Measurements from ENCODE around the gene ANKLE1. TPM values are rescaled to one million over a fixed set of nuclear protein-coding genes. Genes with fewer than 3 reads are reported as not detected.

ANKLE1 gene
- total and polyA plus RNA-seq, 10 of the 15 experiments (the other 5 are each of a cell fraction or from before 2014, with no cell fraction given) = 2.2 to 17.9 (median 10.9) TPM

DNA sequence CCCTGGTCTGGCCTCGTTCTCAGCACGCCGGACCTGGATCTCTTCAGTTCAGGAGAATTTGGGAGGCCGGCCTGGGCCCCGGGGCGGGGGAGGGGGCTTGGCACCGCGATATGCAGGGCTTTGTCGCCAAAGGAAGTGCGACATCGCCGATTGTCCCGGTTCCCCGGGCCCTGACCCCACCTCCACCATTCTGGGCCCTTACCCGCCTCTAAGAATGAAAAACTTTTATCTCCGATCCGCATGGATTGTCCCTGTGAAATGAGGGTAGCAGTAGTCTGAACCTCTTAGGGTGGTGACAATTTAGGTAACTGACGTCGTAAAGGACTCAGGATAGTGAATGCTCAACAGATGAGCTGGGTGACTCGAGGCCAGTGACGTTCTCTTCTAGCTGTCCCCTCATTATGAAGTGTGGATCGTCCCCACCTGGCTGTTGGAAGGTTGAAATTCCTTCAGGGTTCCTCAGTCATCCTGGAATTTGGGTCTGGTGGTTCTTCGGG is 28.3 kb downstream of the ANKLE1 start (continued):
- TF ChIP-seq SREBF1 (IDR thresholded peaks at IDR 0.05; ENCODE audit: low read length) (no peak), HCFC1 (IDR thresholded peaks at IDR 0.05; ENCODE audit: low read length) (no peak), MTA3 (IDR thresholded peaks at IDR 0.05; ENCODE audit: borderline replicate concordance, low read length) (no peak), EZH2 (IDR thresholded peaks at IDR 0.05; ENCODE audit: borderline replicate concordance, control insufficient read depth, low read depth, low read length) (no peak), PAX8 (IDR thresholded peaks at IDR 0.05) (no peak), SMAD5 (IDR thresholded peaks at IDR 0.05; ENCODE audit: low read depth) (no peak), FOXK2 (IDR thresholded peaks at IDR 0.05) (no peak), RAD51 (IDR thresholded peaks at IDR 0.05) (no peak), MTA2 (IDR thresholded peaks at IDR 0.05; ENCODE audit: low read depth) (no peak; the same call in 1 of the 2 replicates), IKZF1 (conservative IDR thresholded peaks at IDR 0.05) (no peak), CREB1 (IDR thresholded peaks at IDR 0.05; ENCODE audit: low read depth) (peak; percentile 67; the same call in 1 of the 2 replicates), EED (IDR thresholded peaks at IDR 0.05; ENCODE audit: low read depth) (no peak), ATF7 (IDR thresholded peaks at IDR 0.05; ENCODE audit: low read depth) (no peak), SMC3 (IDR thresholded peaks at IDR 0.05; ENCODE audit: borderline replicate concordance, low read length) (no peak), CHD2 (IDR thresholded peaks at IDR 0.05; ENCODE audit: borderline replicate concordance, low read depth, low read length) (no peak), POLR2AphosphoS5 (IDR thresholded peaks at IDR 0.05; ENCODE audit: low read length) (no peak), CREM (IDR thresholded peaks at IDR 0.05; ENCODE audit: low read depth) (peak; percentile 46; the same call in 1 of the 2 replicates), NR2F1 (conservative IDR thresholded peaks at IDR 0.05) (0 out of 2 replicates have a peak, but pooled peaks have one; percentile 57), KAT2A (conservative IDR thresholded peaks at IDR 0.05; ENCODE audit: control insufficient read depth, low read depth, low read length) (no peak)
- TF ChIP-seq, protein P1, sequence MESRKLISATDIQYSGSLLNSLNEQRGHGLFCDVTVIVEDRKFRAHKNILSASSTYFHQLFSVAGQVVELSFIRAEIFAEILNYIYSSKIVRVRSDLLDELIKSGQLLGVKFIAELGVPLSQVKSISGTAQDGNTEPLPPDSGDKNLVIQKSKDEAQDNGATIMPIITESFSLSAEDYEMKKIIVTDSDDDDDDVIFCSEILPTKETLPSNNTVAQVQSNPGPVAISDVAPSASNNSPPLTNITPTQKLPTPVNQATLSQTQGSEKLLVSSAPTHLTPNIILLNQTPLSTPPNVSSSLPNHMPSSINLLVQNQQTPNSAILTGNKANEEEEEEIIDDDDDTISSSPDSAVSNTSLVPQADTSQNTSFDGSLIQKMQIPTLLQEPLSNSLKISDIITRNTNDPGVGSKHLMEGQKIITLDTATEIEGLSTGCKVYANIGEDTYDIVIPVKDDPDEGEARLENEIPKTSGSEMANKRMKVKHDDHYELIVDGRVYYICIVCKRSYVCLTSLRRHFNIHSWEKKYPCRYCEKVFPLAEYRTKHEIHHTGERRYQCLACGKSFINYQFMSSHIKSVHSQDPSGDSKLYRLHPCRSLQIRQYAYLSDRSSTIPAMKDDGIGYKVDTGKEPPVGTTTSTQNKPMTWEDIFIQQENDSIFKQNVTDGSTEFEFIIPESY (IDR thresholded peaks at IDR 0.05) = no peak
- TF ChIP-seq, protein P2, sequence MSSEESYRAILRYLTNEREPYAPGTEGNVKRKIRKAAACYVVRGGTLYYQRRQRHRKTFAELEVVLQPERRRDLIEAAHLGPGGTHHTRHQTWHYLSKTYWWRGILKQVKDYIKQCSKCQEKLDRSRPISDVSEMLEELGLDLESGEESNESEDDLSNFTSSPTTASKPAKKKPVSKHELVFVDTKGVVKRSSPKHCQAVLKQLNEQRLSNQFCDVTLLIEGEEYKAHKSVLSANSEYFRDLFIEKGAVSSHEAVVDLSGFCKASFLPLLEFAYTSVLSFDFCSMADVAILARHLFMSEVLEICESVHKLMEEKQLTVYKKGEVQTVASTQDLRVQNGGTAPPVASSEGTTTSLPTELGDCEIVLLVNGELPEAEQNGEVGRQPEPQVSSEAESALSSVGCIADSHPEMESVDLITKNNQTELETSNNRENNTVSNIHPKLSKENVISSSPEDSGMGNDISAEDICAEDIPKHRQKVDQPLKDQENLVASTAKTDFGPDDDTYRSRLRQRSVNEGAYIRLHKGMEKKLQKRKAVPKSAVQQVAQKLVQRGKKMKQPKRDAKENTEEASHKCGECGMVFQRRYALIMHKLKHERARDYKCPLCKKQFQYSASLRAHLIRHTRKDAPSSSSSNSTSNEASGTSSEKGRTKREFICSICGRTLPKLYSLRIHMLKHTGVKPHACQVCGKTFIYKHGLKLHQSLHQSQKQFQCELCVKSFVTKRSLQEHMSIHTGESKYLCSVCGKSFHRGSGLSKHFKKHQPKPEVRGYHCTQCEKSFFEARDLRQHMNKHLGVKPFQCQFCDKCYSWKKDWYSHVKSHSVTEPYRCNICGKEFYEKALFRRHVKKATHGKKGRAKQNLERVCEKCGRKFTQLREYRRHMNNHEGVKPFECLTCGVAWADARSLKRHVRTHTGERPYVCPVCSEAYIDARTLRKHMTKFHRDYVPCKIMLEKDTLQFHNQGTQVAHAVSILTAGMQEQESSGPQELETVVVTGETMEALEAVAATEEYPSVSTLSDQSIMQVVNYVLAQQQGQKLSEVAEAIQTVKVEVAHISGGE (CRISPR knock-in tag; IDR thresholded peaks at IDR 0.05) = peak; percentile 77
- TF ChIP-seq, protein P3, sequence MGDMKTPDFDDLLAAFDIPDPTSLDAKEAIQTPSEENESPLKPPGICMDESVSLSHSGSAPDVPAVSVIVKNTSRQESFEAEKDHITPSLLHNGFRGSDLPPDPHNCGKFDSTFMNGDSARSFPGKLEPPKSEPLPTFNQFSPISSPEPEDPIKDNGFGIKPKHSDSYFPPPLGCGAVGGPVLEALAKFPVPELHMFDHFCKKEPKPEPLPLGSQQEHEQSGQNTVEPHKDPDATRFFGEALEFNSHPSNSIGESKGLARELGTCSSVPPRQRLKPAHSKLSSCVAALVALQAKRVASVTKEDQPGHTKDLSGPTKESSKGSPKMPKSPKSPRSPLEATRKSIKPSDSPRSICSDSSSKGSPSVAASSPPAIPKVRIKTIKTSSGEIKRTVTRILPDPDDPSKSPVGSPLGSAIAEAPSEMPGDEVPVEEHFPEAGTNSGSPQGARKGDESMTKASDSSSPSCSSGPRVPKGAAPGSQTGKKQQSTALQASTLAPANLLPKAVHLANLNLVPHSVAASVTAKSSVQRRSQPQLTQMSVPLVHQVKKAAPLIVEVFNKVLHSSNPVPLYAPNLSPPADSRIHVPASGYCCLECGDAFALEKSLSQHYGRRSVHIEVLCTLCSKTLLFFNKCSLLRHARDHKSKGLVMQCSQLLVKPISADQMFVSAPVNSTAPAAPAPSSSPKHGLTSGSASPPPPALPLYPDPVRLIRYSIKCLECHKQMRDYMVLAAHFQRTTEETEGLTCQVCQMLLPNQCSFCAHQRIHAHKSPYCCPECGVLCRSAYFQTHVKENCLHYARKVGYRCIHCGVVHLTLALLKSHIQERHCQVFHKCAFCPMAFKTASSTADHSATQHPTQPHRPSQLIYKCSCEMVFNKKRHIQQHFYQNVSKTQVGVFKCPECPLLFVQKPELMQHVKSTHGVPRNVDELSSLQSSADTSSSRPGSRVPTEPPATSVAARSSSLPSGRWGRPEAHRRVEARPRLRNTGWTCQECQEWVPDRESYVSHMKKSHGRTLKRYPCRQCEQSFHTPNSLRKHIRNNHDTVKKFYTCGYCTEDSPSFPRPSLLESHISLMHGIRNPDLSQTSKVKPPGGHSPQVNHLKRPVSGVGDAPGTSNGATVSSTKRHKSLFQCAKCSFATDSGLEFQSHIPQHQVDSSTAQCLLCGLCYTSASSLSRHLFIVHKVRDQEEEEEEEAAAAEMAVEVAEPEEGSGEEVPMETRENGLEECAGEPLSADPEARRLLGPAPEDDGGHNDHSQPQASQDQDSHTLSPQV (IDR thresholded peaks at IDR 0.05) = no peak

All from GM12878 (cell line).